Muscle of arm (tissue), 12 donors: ENCODE data around the gene FRMD4A. TPM values are rescaled to one million over a fixed set of nuclear protein-coding genes. Genes with fewer than 3 reads are reported as not detected.

ENCODE experiments used
- DNase-seq: peaks from one replicate; pipeline ENCODE4 v3.0.0-alpha.2; 2013
- polyA plus RNA-seq, 12 donors: library from polyadenylated mRNA; unstranded; fragments of 120-200 nt; gene quantifications; one replicate each; pipeline ENCODE4 v1.2.1, GENCODE V29; 2013; ENCODE audit not compliant: insufficient read length in 12 of 12

Gene FRMD4A
- polyA plus RNA-seq, 12 donors = 28.4 to 70.7 (median 37.0) TPM; not detected in 1

DNA sequence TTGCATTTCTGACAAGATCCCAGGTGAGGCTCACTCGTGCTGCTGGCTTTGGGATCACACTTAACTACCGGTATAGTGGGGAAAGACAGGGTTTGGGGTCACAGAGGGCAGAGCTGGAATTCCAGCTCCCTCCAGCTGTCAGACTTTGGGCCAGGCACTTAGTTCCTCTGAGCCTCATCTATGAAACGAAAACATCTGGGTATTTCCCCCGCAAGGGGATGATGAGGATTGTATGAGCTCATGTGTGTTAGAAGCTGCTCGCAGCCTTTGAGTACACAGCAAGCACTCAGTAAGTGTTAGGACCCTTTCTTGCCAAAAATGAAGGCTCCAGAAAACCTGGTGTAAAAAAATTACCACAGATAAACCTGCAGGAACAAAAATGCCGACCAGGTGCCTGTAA, 677.9 kb downstream of the FRMD4A start:
- no peak for DNase-seq

DNA sequence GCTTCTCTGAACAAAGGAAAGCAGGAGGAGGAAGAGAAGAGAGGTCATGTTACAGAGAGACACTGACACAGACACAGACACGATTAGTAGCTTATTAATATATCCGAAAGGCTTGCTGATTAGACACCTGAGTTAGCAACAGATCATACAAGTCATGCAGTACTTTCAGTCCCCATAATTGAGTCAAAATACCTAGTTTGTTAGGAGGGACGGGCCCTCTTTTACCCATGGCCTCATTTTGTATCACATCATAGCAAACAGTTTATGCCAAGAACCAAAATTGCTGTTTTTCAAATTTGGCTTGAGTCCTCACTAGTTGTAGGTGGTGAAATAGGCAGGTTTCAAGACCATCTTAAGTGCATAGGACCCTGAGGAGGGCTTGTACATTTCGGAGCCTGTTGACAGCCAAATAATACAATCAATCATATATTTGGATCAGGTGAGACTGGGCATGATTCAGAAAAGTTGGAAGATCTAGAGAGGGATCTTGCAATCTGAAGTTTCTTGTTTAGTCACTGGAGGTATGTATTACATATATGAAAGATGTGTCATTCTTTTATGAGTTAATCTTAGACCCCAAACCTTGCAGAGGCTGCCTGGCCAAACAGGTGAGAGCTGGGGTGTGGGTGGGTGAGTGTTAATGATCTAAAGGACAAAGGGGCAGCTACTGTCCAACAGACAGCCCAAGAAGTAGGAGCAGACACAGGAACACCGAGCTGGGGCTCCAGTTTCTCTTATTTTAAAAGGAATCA, 678.6 kb downstream of the FRMD4A start:
- DNase-seq = no peak

DNA sequence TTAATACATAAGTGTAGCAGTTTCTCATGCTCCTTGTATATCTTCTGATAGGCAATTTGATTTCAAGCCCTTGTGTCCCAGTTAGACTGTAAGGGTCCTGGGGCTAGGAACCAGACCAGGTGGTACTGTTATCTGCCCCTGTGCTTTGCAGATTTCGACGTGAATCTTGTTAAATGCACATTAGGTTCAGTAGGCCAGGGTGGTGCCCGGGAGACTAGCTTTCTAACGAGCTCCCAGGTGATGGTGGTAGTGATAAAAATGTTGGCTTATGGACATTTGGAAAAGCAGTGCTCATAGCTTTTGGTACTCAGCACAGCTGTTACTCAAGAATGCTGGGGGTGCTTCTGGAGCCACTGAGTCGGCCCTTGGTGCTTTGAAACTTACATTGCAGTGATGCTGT, 679.8 kb downstream of the FRMD4A start:
- DNase-seq = no peak

DNA sequence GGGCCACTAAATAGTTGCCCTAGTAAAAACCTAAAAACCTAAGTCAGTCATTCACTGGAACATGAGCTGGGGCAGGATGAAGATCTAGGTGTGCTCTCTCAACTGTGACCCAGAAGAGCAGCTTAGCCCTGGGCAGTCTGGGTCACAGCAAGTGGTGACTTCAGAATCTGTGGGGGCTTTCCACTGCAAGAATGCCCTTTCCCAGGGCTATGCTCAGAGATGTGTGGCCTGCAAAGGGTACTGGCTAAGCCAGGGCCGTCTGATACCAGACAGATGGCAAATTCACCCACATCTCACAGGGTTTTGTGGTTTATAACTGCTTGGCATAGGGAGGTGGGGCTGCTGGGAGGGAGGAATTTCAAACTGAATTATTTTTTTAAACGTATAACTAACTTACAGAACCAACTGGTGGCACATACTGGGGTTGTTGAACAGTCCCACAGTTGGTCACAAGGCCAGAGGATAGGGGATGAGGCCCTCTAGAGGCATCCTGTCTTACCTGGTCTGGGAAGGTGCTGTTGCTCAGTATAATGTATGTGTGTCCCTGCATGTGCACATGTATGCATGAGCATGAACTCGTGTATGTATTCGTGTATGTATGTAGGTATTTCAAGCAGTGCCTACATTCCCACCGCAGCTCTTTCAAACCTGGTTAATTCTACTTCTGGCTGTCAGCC, 680.7 kb downstream of the FRMD4A start:
- DNase-seq = no peak

DNA sequence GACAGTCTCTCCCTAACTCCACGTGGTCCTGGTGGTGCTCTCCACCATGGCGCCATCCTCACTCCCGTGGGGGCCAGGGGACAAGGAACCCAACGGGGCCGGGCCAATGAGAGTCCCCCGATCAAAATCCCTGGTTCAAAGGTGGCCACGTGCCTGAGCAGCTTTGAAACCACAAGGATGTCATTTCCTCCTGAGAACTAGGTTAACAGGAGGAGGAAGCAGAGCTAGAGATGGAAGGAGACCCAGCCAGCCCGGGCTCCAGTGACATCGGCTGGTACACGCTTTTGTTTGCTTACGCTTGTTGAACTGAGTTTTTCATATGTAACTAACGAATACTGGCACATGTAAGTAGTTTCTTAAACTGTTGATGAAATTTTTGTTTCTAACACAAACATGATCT, 682.3 kb downstream of the FRMD4A start:
- DNase-seq = no peak

DNA sequence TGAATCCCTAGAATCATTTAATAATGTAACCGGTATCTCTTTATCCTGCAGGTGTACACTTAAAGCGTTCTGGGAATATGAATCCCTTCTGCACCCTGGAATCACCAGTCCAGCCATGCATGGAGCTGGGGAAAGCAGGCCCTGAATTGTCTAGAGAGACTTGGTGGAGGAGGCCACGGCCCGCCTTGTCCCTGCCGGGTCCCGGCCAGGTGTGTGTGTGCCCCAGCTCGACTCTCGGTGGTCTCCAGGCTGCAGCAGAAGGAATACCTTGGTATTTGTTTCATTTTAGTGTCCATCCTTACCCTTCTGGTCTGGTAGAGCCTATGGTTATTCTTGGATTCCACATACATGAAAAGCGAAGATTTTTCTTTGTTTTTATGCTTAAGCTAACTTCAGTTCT, 685.9 kb downstream of the FRMD4A start:
- no peak for DNase-seq

DNA sequence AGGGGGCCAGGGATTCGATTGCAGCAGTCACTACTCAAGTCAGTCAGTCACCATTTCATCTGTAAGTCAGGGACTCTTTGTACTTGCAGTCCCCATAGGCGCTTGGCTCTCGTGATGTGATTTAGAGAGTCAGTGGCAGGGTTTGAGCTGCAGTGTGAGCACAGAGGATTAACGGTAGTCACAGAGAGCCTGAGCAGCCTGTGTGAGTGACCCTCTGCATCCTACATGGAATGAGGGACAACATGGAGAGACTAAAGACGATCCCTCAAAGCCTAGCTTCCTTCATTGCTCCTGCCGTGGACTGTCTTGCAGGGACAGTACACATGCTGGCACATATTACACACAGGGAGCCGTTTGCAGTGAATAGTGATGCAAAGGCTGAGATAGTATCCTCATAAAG, 687.7 kb downstream of the FRMD4A start:
- no peak for DNase-seq

DNA sequence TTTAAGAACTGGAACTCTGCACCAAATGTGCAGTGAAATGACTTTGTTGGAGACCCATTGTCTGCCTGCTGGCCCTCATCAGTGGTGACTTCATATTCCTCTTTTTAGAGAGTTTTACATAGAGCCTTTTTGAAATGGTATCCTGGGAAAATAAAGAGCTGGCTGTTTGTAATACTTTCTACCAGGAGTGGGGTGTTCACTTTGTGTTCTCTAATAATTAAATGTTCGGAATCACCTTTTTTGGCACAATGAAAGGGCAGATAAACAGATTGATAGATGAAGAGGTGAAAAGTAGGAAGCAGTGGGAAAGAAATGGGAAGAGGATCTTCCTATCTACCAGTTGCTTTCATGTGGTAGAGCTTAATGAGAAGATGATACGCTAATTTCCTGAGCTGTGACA, 688.4 kb downstream of the FRMD4A start:
- no peak for DNase-seq

DNA sequence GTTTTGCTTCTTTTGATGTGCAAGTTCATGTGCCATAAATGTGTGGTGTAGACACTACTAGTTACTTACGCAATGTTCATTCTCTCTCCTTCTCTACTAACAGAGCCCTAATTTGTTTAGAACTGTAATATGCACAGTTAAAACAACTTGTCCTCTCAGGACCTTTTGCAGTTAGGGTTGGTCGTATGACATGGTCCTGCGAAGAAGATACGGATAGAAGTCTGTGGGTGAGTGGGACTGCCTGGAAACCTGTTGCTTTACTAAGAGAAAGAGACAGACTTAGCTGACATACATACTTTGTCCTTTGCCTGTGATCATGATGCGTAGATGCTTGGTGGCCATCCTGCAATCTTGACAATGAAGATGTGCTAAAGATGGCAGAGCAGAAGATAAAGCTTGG, 692.8 kb downstream of the FRMD4A start:
- no peak for DNase-seq

DNA sequence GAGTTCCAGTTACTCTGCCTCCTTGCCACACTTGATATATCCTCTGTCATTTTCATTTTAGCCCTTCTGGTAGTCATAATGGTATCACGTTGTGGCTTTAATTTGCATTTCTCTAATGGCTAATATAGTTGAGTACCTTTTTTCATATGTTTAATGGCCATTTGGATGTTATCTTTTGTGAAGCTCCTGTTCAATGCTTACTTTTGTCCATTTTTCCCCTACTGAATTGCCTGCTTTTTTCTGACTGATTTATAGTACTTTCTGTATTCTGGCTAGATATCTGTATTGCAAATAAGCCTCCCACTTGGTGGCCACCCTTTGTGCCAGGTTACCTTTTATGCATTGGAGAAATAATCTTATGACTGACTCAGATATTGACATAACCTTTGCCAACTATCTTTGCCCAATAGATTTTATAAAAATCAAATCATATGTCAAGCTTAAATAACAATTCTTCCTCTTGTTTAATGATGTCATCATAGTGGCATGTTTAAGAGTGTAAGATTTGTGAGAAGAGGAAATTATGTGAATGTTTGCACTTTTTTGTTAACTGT, 693.3 kb downstream of the FRMD4A start:
- DNase-seq = no peak

DNA sequence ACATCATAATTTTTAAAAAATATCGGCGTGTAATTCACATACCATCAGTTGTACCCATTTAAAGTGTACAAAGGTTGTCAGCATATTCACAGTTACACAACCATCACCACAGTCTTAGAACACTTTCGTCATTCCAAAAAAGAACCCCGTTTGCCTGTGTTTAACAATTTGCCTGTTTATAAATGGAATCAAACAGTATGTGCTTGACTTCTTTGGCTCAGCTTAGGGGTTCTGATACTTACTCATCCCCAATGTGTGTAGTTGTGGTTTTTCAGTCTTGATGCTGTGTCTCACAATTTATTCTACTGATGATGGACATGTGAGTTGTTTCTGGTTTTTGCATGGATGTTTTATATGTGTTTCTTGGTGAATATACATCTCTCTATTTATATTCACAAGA, 693.9 kb downstream of the FRMD4A start:
- no peak for DNase-seq

DNA sequence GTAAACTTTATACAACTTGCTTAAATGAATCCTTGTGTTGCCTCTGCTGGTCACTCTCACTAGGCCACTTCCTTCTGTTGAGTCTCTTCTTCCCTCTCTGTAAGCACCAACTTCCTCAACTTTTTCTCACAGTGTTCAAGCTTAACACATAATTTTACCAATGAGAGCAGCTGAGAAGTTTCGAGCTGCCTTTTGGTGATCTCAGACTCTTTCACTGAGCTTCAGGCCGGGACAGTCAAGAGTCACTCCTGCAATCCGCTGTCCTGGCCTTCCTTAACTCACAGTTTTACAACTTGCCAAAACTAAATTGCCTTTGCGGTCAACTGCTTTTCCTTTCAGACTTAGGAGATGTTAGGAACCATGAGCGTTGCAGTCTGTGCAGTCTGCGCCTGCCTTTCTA, 696.5 kb downstream of the FRMD4A start:
- DNase-seq = peak; percentile 63

DNA sequence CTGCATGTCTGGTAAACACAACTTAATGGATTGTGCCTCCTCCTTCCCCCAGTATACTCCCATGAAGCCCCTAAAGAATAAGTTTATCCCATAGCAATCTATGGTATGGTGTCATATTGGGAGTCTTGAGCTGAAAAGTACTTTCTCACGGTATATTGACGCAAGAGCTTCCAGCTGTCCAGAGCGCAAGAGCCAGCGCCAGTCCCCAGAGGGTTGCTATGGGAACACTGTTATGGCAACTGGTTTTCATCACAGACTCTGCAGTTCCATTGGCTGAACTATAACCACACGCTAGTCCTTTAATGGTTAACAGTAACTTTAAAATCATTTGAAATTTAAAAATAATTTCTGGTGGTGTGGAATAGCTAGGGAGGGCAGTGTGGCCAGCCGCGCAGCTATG, 697.0 kb downstream of the FRMD4A start:
- peak; percentile 93 for DNase-seq

DNA sequence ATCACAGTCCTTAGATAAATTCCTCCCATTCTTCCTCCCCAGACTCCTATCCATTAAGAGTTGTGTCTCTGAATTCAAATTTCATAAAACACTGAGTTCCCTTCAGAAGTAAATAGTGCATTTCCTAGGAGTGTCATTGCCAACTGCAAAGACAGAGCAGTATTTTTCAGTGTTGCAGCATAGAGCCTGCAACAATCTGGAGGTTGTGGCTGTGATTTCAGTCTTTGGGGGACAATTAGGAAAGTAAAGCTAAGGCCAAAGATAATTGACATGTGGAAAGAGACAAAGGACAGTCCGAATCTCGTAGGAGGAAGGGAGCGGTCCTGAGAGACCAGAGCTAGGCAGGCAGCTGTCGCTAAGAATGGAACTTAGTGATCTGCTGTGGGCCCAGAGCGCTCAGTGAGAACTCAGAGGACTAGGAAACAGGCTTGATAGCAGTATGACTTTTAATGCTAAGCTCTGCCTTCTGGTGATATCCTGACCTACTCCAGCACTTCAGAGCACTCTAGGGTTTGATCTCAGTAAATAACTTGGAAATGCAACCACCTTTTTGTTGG, 697.8 kb downstream of the FRMD4A start:
- DNase-seq = peak; percentile 57

DNA sequence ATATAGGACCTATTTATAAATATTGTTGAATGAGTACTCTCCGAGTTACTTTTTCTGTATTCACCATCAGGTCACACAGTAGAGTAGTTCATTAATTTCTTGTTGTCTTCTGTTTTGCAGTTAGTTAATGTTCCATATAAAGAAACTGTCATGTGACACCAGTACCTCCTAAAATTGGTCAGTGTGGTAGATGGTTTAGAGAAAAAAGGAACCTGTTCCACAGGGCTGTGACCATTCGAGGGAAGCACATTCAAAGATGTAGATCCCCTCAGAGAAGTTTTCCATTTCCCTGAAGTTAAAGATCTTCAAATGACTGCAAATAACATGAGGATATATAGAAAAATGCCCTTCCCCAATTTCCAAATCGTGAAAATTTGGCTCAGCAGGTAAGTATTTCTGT, 698.3 kb downstream of the FRMD4A start:
- no peak for DNase-seq

DNA sequence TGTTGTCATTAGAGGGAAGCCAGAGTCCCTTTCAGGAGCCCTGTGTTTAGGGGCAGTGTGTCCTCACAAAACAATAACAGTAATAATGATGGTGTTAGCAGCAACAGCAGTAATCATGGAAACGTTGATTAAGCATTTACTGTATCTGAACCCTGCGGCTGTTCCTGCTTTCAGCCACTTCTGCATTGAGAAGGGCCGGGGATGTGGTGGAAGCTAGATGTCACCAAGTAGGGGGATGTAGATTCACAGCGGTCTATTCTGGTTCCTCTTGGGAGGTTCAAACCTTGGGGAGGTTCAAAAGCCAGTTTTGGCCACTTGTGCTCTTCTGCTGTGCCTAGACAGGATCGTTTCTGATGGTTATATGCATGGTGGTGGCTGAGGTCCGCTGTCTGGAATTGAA, 699.1 kb downstream of the FRMD4A start:
- DNase-seq = no peak

DNA sequence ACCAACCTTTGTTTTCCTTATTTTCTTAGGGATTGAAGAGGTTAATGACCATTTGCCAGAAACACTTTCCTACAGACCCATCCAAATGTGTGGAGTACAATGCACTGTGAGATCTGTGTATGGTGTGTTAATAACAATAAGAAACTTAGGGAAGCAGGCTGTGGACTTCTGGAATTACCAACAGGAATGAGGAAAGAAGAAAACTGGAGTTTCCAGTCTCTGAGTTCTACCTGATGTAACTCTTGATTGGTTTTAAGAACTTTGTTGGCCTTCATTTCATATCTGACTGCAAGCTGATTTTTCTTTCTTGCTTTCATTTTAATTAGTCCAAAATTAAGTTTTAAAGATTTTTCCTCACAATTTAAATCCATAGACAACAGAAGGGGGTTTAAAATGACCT, 700.5 kb downstream of the FRMD4A start:
- DNase-seq = no peak

DNA sequence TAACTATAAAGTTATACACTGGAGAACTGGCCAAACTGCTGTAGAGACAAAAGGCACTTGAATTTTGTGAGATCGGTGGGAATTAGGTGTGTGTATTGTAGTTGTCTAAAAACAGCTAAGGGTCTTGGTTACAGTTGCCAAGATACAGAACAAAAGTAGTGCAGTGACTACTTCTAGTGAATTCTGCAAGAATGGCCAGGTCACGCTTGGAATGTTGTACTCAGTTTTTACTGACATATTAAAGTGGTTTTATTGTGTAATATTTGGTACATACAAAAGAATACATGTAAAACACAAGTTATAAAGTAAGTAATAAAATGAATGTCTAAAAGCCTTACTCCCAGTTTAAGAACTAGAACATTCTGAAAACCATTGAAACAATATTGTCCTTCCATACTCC, 701.6 kb downstream of the FRMD4A start:
- DNase-seq = no peak

DNA sequence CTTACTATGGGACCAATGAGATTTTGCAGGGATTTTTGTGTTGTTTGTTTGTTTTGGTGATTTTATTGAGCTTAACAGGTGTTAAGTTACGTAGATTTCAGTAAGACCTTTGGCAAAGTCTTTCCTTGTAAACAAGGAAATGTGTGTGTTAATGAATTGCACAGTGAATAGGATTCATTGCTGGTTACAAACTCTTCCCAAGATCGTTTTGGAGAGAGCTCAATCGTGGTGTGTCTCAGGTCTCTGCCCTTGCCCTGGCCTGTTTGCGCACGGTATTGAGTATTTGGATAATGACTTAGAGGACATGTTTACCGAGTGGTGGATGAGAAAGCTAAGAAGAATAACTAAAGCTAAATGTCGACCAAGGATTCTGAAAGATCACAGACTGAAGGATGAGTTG, 702.1 kb downstream of the FRMD4A start:
- no peak for DNase-seq

DNA sequence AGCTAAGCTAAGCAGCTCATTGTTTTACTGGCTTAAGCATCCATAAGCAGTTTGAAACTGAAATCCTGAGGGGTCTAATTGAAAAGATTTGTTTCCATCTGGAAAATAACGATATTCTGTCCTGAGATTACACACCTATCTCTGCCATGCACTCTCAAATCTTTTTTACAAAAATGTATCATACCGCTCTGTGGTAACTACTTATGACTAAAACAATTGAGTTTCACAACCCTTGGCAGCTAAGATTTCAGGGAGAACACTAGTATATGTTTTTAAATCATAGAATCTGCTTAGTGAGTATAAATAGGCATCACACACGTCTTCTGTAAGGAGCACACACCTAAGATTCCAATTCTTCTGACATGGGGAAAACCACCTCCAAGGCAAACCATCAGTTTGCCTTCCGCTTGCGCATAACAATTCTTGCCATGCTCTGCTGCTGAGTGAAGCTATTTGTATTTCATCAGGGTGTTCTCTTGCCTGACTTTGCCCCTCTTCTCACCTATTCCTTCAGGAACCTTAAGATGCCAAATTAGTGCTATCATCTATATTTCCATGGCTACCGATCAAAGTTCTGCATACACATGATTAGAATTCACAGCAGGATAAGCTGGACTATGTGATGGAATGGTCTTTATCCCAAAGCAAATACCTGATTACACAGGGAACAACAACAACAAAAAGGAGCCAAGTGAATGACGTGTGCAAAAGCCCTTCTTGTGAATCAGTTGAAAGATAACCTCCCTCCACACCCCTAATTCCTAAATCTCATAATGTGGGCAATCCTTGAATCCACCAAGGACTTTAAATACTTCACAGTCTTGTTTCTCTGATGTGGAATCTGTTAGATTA, 703.0 kb downstream of the FRMD4A start:
- DNase-seq = no peak

DNA sequence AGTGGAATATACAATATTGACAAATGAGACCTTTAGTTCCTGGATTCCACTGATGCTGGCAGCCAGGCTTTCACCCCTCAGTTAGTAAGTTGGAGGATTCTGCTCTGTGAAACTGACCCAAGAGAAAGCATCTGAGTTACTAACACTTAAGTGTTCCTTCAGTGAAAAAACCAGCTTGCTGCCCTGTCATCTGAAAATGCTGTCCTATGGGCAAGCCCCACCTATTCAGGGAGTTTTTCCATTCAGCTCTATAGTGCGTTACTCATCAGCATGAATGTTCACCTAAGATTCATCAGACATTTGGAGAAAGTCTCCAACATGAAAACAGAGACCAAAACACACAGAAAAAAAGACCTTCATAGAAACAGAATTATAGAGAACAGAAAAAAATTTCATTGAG, 706.1 kb downstream of the FRMD4A start:
- no peak for DNase-seq

DNA sequence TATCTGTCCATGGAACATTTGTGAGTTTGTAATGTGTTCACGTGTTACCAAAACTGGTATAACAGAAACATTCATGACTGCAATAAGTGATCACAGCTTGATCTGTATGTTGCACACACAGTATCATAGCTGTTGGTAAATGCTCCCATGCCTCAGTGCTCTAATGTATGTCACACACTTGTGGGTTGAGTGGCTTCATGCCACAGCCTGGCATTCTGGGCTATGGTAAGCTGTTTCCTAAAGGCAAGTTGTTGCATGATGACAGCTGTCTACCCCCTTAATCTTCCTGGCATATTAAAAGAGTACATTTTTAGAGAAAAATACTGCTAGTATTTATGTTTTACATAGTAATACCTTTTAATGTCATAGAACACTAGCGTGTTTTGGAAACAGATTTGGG, 708.8 kb downstream of the FRMD4A start:
- no peak for DNase-seq
